ENCODE results near the gene GNB1L.
"Not testable (repeated sequence)": the region's sequence is repeated elsewhere in the genome, so short reads cannot be mapped to it uniquely, and the experiment has no call there.

The GNB1L gene

GRCh38 chr22:19801340-19802000 is 53.2 kb downstream of the GNB1L start:
- in situ Hi-C loops (cut with MboI; ENCODE audit: low sequenced_read_pairs): loop anchor here (25.0 kb wide), 1 partner anchor 839 kb away; no protein-coding TSS in a partner anchor

- in situ Hi-C loops (cut with MboI; ENCODE audit: low sequenced_read_pairs): loop anchor here (25.0 kb wide), 1 partner anchor 839 kb away; no protein-coding TSS in a partner anchor
Observed at GRCh38 chr22:19800761-19801244, 53.9 kb downstream of the GNB1L start.

GRCh38 chr22:19800306-19800705 is 54.4 kb downstream of the GNB1L start:
- in situ Hi-C loops (cut with MboI; ENCODE audit: low sequenced_read_pairs): loop anchor here (25.0 kb wide), 1 partner anchor 838 kb away; no protein-coding TSS in a partner anchor

GRCh38 chr22:19799322-19800190 is 55.1 kb downstream of the GNB1L start:
- in situ Hi-C loops (cut with MboI; ENCODE audit: low sequenced_read_pairs): loop anchor here (25.0 kb wide), 1 partner anchor 837 kb away; no protein-coding TSS in a partner anchor

GRCh38 chr22:19798891-19799293 is 55.8 kb downstream of the GNB1L start:
- in situ Hi-C loops (cut with MboI; ENCODE audit: low sequenced_read_pairs): no loop called here

GRCh38 chr22:19798003-19798665 is 56.5 kb downstream of the GNB1L start:
- in situ Hi-C loops (cut with MboI; ENCODE audit: low sequenced_read_pairs): no loop called here

GRCh38 chr22:19797086-19798002 is 57.3 kb downstream of the GNB1L start:
- in situ Hi-C loops (cut with MboI; ENCODE audit: low sequenced_read_pairs): no loop called here

GRCh38 chr22:19796160-19796559 is 58.5 kb downstream of the GNB1L start:
- in situ Hi-C loops (cut with MboI; ENCODE audit: low sequenced_read_pairs): no loop called here

GRCh38 chr22:19795617-19796008 is 59.1 kb downstream of the GNB1L start:
- in situ Hi-C loops (cut with MboI; ENCODE audit: low sequenced_read_pairs): no loop called here

GRCh38 chr22:19793661-19794310 is 60.9 kb downstream of the GNB1L start:
- in situ Hi-C loops (cut with MboI; ENCODE audit: low sequenced_read_pairs): no loop called here

GRCh38 chr22:19793161-19793560 is 61.5 kb downstream of the GNB1L start:
- in situ Hi-C loops (cut with MboI; ENCODE audit: low sequenced_read_pairs): no loop called here

GRCh38 chr22:19792383-19792896 is 62.2 kb downstream of the GNB1L start:
- in situ Hi-C loops (cut with MboI; ENCODE audit: low sequenced_read_pairs): not testable (repeated sequence)

GRCh38 chr22:19791894-19792293 is 62.8 kb downstream of the GNB1L start:
- in situ Hi-C loops (cut with MboI; ENCODE audit: low sequenced_read_pairs): no loop called here

GRCh38 chr22:19791243-19791642 is 63.4 kb downstream of the GNB1L start:
- in situ Hi-C loops (cut with MboI; ENCODE audit: low sequenced_read_pairs): no loop called here

GRCh38 chr22:19789828-19790227 is 64.8 kb downstream of the GNB1L start:
- in situ Hi-C loops (cut with MboI; ENCODE audit: low sequenced_read_pairs): no loop called here

- in situ Hi-C loops (cut with MboI; ENCODE audit: low sequenced_read_pairs): no loop called here
Observed at GRCh38 chr22:19789406-19789805, 65.3 kb downstream of the GNB1L start.

- in situ Hi-C loops (cut with MboI; ENCODE audit: low sequenced_read_pairs): no loop called here
Observed at GRCh38 chr22:19788661-19789225, 65.9 kb downstream of the GNB1L start.

GRCh38 chr22:19787849-19788141 is 66.9 kb downstream of the GNB1L start:
- in situ Hi-C loops (cut with MboI; ENCODE audit: low sequenced_read_pairs): no loop called here

Measured in HL-60/S4 (cell line).